Caco-2 (cell line): ENCODE results near the gene GSK3B. TPM values are rescaled to one million over a fixed set of nuclear protein-coding genes. Genes with fewer than 3 reads are reported as not detected.

Experiments
- BruUV-seq: library from RNA; stranded (reverse); fragments of 400-500 nt; replicated peaks from 2 replicates; lab custom pipeline; 2021; lab: Mats Ljungman, UMichigan
- CTCF ChIA-PET: fragments of 300-600 bp; sonication (Branson Sonifier 250); formaldehyde crosslinking; loops from one replicate; lab custom pipeline; 2022; ENCODE audit warnings: antibody characterized with exemption; lab: Charles Lee
- POLR2A ChIA-PET: fragments of 300-600 bp; sonication (Branson Sonifier 250); formaldehyde crosslinking; loops from one replicate; lab custom pipeline; 2022; ENCODE audit warnings: antibody characterized with exemption; lab: Charles Lee
- DNase-seq, 2 experiments: peaks; one replicate each; pipeline versions ENCODE4 v3.0.0 to v3.0.0-alpha.2; 2020 to 2022
- H3K27me3 ChIP-seq: replicated peaks from 2 replicates; pipeline ENCODE4 v1.6.0; 2011; ENCODE audit warnings: low read length; ENCODE audit not compliant: control insufficient read depth, insufficient read depth
- H3K36me3 ChIP-seq: 2 replicates; pipeline ENCODE4 v1.5.1; 2011; ENCODE audit warnings: low read length; ENCODE audit not compliant: control insufficient read depth, insufficient read depth
- H3K4me1 ChIP-seq: fragments of 250-450 bp; sonication (Bioruptor Pico); 2 replicates; pipeline ENCODE4 v1.5.1; 2020; ENCODE audit warnings: mild to moderate bottlenecking
- H3K4me3 ChIP-seq: 2 replicates; pipeline ENCODE4 v1.5.1; 2011; ENCODE audit warnings: low read depth, mild to moderate bottlenecking, control low read depth, low read length
- H3K9me3 ChIP-seq: fragments of 250-450 bp; sonication (Bioruptor Pico); 2 replicates; pipeline ENCODE4 v1.5.1; 2020; ENCODE audit warnings: mild to moderate bottlenecking, moderate library complexity
- H3K27ac Mint-ChIP-seq: one replicate; pipeline ENCODE4 v1.8.0; 2022; ENCODE audit warnings: mixed read lengths; ENCODE audit not compliant: unreplicated experiment
- H3K27me3 Mint-ChIP-seq: one replicate; pipeline ENCODE4 v1.8.0; 2022; ENCODE audit warnings: mixed read lengths; ENCODE audit not compliant: insufficient read depth, unreplicated experiment
- H3K36me3 Mint-ChIP-seq: one replicate; pipeline ENCODE4 v1.8.0; 2022; ENCODE audit warnings: mild to moderate bottlenecking, mixed read lengths; ENCODE audit not compliant: insufficient read depth, unreplicated experiment
- H3K4me1 Mint-ChIP-seq: one replicate; pipeline ENCODE4 v1.8.0; 2022; ENCODE audit warnings: low read depth, mixed read lengths; ENCODE audit not compliant: unreplicated experiment
- H3K4me3 Mint-ChIP-seq: one replicate; pipeline ENCODE4 v1.8.0; 2022; ENCODE audit warnings: mild to moderate bottlenecking, moderate library complexity, mixed read lengths; ENCODE audit not compliant: unreplicated experiment
- H3K9me3 Mint-ChIP-seq: one replicate; pipeline ENCODE4 v1.8.0; 2022; ENCODE audit warnings: mixed read lengths; ENCODE audit not compliant: unreplicated experiment
- intact Hi-C: fragments of 100-400 bp; cut with micrococcal nuclease; formaldehyde crosslinking; loops from one replicate; pipeline ENCODE4 v1.10.0; 2022; ENCODE audit not compliant: unreplicated experiment
- total RNA-seq: library from RNA; stranded (reverse); gene quantifications from 2 replicates; pipeline ENCODE4 v1.2.3, GENCODE V29; 2022
- TF ChIP-seq, protein P1 (sequence below), 2 experiments: fragments of 200-600 bp in 1 of 2; IDR thresholded peaks; 1 replicate in 1 of 2; 2 replicates in 1 of 2; pipeline versions ENCODE4 v1.5.1 to v1.8.0; 2011 to 2022; ENCODE audit warnings: antibody characterized with exemption in 1 of 2, control low read depth in 1 of 2, inconsistent platforms in 1 of 2, low read depth in 1 of 2, low read length in 1 of 2, mild to moderate bottlenecking in 1 of 2, moderate library complexity in 1 of 2; ENCODE audit not compliant: insufficient read depth in 1 of 2, severe bottlenecking in 1 of 2, unreplicated experiment in 1 of 2

Gene GSK3B
- total RNA-seq, 1 experiment from 2014 or later = 55.2 TPM

DNA sequence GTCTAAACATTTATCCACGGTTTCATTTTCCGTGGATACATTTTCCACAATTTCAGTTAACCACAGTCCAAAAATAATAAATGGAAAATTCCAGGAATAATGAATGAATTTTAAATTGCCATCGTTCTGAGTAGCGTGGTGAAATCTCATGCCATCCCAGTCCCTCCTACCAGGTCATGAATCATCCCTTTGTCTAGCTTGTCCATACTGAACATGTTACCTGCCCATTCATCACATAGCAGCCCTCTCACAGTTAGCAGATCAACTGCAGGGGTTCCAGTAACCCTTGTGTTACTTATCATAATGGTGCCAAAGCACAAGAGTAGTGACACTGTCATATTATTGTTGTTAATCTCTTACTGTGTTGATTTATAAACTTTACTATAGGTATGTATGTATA lies 124.5 kb downstream of the GSK3B start:
- H3K27me3 ChIP-seq = no peaks in the 10 kb centered on the region
- ChIA-PET POLR2A (no interaction called here), CTCF (no interaction called here)
- Mint-ChIP-seq H3K27ac (no peak overlapping the region), H3K36me3 (peaks cover 12% of the 10 kb centered on the region), H3K4me3 (no peak overlapping the region), H3K9me3 (peaks cover 8% of the 10 kb centered on the region), H3K27me3 (no peaks in the 10 kb centered on the region), H3K4me1 (peaks cover 8% of the 10 kb centered on the region)
- TF ChIP-seq, protein P1, sequence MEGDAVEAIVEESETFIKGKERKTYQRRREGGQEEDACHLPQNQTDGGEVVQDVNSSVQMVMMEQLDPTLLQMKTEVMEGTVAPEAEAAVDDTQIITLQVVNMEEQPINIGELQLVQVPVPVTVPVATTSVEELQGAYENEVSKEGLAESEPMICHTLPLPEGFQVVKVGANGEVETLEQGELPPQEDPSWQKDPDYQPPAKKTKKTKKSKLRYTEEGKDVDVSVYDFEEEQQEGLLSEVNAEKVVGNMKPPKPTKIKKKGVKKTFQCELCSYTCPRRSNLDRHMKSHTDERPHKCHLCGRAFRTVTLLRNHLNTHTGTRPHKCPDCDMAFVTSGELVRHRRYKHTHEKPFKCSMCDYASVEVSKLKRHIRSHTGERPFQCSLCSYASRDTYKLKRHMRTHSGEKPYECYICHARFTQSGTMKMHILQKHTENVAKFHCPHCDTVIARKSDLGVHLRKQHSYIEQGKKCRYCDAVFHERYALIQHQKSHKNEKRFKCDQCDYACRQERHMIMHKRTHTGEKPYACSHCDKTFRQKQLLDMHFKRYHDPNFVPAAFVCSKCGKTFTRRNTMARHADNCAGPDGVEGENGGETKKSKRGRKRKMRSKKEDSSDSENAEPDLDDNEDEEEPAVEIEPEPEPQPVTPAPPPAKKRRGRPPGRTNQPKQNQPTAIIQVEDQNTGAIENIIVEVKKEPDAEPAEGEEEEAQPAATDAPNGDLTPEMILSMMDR (IDR thresholded peaks at IDR 0.05; ENCODE audit: insufficient read depth in 1 of 2, low read depth in 1 of 2, low read length in 1 of 2, severe bottlenecking in 1 of 2, unreplicated experiment in 1 of 2) = no peak
- DNase-seq = no peak
- BruUV-seq = no TSS peak
- H3K4me1 ChIP-seq = peaks cover 13% of the 10 kb centered on the region; the same call in 1 of the 2 replicates
- no peaks in the 10 kb centered on the region for H3K36me3 ChIP-seq
- H3K9me3 ChIP-seq = no peaks in the 10 kb centered on the region
- H3K4me3 ChIP-seq = no peak overlapping the region
- intact Hi-C loops = no loop called here

DNA sequence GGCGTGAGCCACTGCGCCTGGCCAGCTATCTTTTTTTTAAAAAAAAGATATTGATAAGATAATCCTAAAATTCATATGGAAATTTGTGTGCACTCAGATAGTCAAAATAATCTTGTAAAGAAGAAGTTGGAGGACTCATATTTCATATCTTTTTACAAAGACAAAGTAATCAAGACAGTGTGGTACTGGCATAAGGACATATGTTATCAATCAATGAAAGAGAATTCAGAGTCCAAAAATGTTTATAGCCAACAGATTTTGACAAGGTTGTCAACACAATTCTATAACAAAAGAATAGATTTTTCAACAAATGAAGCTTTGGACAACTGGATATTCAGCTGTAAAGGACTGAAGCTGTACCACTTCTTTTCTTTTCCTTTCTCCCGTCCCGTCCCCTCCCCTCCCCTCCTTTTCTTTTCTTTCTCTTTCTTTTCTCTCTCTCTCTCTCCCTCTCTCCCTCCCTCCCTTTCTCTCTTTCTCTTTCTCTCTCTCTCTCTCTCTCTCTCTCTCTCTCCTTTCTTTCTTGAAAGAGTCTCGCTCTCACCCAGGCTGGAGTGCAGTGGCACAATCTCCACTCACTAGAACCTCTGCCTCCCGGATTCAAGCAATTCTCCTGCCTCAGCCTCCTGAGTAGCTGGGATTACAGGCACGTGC lies 126.8 kb downstream of the GSK3B start:
- intact Hi-C loops = no loop called here
- H3K9me3 Mint-ChIP-seq = no peaks in the 10 kb centered on the region

DNA sequence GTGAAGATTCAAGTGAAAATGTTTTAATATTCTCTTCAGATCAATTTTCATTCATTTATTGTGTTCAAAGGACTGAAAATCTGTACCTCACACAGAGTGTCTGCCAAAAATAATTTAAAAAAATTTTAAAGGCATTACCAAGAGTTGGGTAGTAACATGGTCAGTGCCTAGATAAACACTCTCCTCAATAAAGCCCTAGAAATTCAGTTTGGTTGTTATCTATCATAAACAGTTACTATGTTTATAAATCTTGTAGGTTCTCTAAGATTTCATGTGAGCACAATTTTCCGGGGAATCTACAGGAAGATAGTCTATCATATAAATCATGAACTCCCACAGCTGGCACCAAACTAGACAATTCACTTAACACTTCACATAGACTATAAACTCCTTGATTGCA lies 128.6 kb downstream of the GSK3B start:
- no peak for DNase-seq
- no peaks in the 10 kb centered on the region for H3K27me3 ChIP-seq
- no peaks in the 10 kb centered on the region for H3K9me3 Mint-ChIP-seq
- no peaks in the 10 kb centered on the region for H3K36me3 ChIP-seq
- peaks cover 12% of the 10 kb centered on the region for H3K36me3 Mint-ChIP-seq
- CTCF ChIA-PET = no interaction called here
- no peaks in the 10 kb centered on the region for H3K4me1 Mint-ChIP-seq
- H3K9me3 ChIP-seq = no peaks in the 10 kb centered on the region
- no peaks in the 10 kb centered on the region for H3K27me3 Mint-ChIP-seq
- intact Hi-C loops = no loop called here
- H3K4me3 ChIP-seq = no peak overlapping the region
- no peak overlapping the region for H3K27ac Mint-ChIP-seq
- no peaks in the 10 kb centered on the region for H3K4me1 ChIP-seq
- TF ChIP-seq, protein P1 (IDR thresholded peaks at IDR 0.05; ENCODE audit: insufficient read depth in 1 of 2, low read depth in 1 of 2, low read length in 1 of 2, severe bottlenecking in 1 of 2, unreplicated experiment in 1 of 2) = no peak
- POLR2A ChIA-PET = no interaction called here
- no peak overlapping the region for H3K4me3 Mint-ChIP-seq
- BruUV-seq = no TSS peak

More for the DNA sequence above, 126.8 kb downstream of the GSK3B start:
- no peaks in the 10 kb centered on the region for H3K27me3 Mint-ChIP-seq
- TF ChIP-seq, protein P1 (IDR thresholded peaks at IDR 0.05; ENCODE audit: insufficient read depth in 1 of 2, low read depth in 1 of 2, low read length in 1 of 2, severe bottlenecking in 1 of 2, unreplicated experiment in 1 of 2) = no peak
- H3K4me1 ChIP-seq = peaks cover 3% of the 10 kb centered on the region; the same call in 1 of the 2 replicates
- no peak overlapping the region for H3K4me3 ChIP-seq
- H3K27me3 ChIP-seq = no peaks in the 10 kb centered on the region
- H3K36me3 ChIP-seq = no peaks in the 10 kb centered on the region
- no TSS peak for BruUV-seq
- ChIA-PET POLR2A (no interaction called here), CTCF (no interaction called here)
- peaks cover 12% of the 10 kb centered on the region for H3K36me3 Mint-ChIP-seq
- no peak overlapping the region for H3K27ac Mint-ChIP-seq
- H3K9me3 ChIP-seq = no peaks in the 10 kb centered on the region
- no peak overlapping the region for H3K4me3 Mint-ChIP-seq
- no peaks in the 10 kb centered on the region for H3K4me1 Mint-ChIP-seq
- no peak for DNase-seq
